Measurements from ENCODE around the gene TBX21. TPM values are rescaled to one million over a fixed set of nuclear protein-coding genes. Genes with fewer than 3 reads are reported as not detected.

TBX21 gene
- total RNA-seq, 1 experiment from 2014 or later: not detected

DNA sequence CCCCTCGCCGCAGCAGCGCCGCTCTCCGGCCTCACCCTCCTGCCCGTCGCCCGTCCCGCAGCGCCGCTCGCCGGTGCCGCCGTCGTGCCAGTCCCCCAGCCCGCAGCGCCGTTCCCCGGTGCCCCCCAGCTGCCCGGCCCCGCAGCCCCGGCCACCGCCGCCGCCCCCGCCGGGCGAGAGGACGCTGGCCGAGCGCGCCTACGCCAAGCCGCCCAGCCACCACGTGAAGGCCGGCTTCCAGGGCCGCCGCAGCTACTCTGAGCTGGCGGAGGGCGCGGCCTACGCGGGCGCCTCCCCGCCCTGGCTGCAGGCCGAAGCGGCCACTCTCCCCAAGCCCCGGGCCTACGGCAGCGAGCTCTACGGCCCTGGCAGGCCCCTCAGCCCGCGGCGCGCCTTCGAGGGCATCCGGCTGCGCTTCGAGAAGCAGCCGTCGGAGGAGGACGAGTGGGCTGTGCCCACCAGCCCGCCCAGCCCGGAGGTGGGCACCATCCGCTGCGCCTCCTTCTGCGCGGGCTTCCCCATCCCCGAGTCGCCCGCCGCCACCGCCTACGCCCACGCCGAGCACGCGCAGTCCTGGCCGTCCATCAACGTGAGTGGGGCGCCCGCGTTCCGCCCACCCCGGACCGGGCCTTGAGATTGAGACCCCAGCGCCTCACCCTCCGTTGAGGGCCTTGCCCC lies 24.0 kb upstream of the TBX21 start:
- H3K27me3 ChIP-seq (ENCODE audit: low read length): peaks cover 10% of the 10 kb centered on the region; the same call in 1 of the 2 replicates
- no peaks in the 10 kb centered on the region for H3K9me2 ChIP-seq (replicated peaks; ENCODE audit: low read length)
- no peaks in the 10 kb centered on the region for H3K79me2 ChIP-seq (ENCODE audit: low read length)
- ChIA-PET CTCF (interaction anchor here (0.5 kb wide), 1 partner anchor 11 kb away, joined by 3 read pairs; no protein-coding TSS in a partner anchor), POLR2A (ENCODE audit: unreplicated experiment) (no interaction called here)
- intact Hi-C loops (cut with micrococcal nuclease): no loop called here
- no peak overlapping the region for H3K4me3 ChIP-seq (ENCODE audit: low read length)
- no peak overlapping the region for H3K27ac ChIP-seq (ENCODE audit: low read length)
- peak; percentile 72 for ATAC-seq
- H3K9me3 ChIP-seq (ENCODE audit: low read length): no peaks in the 10 kb centered on the region
- no peaks in the 10 kb centered on the region for H4K20me1 ChIP-seq (ENCODE audit: low read length)
- H2AFZ ChIP-seq (ENCODE audit: low read length): no peak overlapping the region
- H3K4me2 ChIP-seq (ENCODE audit: low read length): peak overlapping the region; percentile 18; the same call in 1 of the 2 replicates
- no peak overlapping the region for H3K9ac ChIP-seq (ENCODE audit: low read length)
- no peaks in the 10 kb centered on the region for H3F3A ChIP-seq (ENCODE audit: low read length, unreplicated experiment)
- no peaks in the 10 kb centered on the region for H3K36me3 ChIP-seq (ENCODE audit: low read depth, low read length)
- no peaks in the 10 kb centered on the region for H3K4me1 ChIP-seq (ENCODE audit: insufficient read depth, low read length)
- BruUV-seq (replicated peaks): no TSS peak
- TF ChIP-seq EZH2 (IDR thresholded peaks at IDR 0.05; ENCODE audit: low read length, unreplicated experiment): no peak
- TF ChIP-seq, protein P1, sequence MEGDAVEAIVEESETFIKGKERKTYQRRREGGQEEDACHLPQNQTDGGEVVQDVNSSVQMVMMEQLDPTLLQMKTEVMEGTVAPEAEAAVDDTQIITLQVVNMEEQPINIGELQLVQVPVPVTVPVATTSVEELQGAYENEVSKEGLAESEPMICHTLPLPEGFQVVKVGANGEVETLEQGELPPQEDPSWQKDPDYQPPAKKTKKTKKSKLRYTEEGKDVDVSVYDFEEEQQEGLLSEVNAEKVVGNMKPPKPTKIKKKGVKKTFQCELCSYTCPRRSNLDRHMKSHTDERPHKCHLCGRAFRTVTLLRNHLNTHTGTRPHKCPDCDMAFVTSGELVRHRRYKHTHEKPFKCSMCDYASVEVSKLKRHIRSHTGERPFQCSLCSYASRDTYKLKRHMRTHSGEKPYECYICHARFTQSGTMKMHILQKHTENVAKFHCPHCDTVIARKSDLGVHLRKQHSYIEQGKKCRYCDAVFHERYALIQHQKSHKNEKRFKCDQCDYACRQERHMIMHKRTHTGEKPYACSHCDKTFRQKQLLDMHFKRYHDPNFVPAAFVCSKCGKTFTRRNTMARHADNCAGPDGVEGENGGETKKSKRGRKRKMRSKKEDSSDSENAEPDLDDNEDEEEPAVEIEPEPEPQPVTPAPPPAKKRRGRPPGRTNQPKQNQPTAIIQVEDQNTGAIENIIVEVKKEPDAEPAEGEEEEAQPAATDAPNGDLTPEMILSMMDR (conservative IDR thresholded peaks at IDR 0.05; ENCODE audit: low read depth, low read length): no peak
- TF ChIP-seq EZH2phosphoT487 (IDR thresholded peaks at IDR 0.05; ENCODE audit: borderline replicate concordance, low read length): no peak
- peak; percentile 53 for DNase-seq

DNA sequence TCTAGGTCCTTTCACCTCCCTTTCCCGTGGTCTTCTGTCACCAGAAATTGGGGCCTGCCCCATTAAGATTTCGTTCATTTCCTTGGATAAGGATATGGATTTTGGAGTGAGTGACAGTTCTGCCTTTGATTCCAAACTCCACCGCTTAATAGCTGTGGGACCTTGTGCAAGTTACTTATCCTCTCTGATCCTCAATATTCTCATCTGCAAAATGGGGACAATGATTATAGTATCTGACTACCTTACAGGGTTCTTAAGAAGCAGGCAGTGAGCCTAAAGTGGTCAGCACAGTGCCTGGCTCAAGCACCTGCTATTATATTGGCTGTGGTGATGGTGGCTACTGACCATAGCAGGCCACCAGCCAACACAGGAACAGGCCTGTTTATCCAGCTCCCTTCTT lies 23.4 kb upstream of the TBX21 start:
- no peaks in the 10 kb centered on the region for H4K20me1 ChIP-seq (ENCODE audit: low read length)
- no peaks in the 10 kb centered on the region for H3K79me2 ChIP-seq (ENCODE audit: low read length)
- H3K9me3 ChIP-seq (ENCODE audit: low read length): no peaks in the 10 kb centered on the region
- H3K9me2 ChIP-seq (replicated peaks; ENCODE audit: low read length): no peaks in the 10 kb centered on the region
- no peak overlapping the region for H2AFZ ChIP-seq (ENCODE audit: low read length)
- no peak overlapping the region for H3K4me2 ChIP-seq (ENCODE audit: low read length)
- ChIA-PET POLR2A (ENCODE audit: unreplicated experiment) (no interaction called here), CTCF (no interaction called here)
- H3K4me1 ChIP-seq (ENCODE audit: insufficient read depth, low read length): no peaks in the 10 kb centered on the region
- no TSS peak for BruUV-seq (replicated peaks)
- no peak overlapping the region for H3K27ac ChIP-seq (ENCODE audit: low read length)
- no peak for TF ChIP-seq EZH2phosphoT487 (IDR thresholded peaks at IDR 0.05; ENCODE audit: borderline replicate concordance, low read length)
- TF ChIP-seq, protein P1 (conservative IDR thresholded peaks at IDR 0.05; ENCODE audit: low read depth, low read length): no peak
- TF ChIP-seq EZH2 (IDR thresholded peaks at IDR 0.05; ENCODE audit: low read length, unreplicated experiment): no peak
- peaks cover 10% of the 10 kb centered on the region; the same call in 1 of the 2 replicates for H3K27me3 ChIP-seq (ENCODE audit: low read length)
- no peak overlapping the region for H3K4me3 ChIP-seq (ENCODE audit: low read length)
- ATAC-seq (no peak), DNase-seq (no peak)
- H3K36me3 ChIP-seq (ENCODE audit: low read depth, low read length): no peaks in the 10 kb centered on the region
- intact Hi-C loops (cut with micrococcal nuclease): no loop called here
- no peak overlapping the region for H3K9ac ChIP-seq (ENCODE audit: low read length)
- no peaks in the 10 kb centered on the region for H3F3A ChIP-seq (ENCODE audit: low read length, unreplicated experiment)

DNA sequence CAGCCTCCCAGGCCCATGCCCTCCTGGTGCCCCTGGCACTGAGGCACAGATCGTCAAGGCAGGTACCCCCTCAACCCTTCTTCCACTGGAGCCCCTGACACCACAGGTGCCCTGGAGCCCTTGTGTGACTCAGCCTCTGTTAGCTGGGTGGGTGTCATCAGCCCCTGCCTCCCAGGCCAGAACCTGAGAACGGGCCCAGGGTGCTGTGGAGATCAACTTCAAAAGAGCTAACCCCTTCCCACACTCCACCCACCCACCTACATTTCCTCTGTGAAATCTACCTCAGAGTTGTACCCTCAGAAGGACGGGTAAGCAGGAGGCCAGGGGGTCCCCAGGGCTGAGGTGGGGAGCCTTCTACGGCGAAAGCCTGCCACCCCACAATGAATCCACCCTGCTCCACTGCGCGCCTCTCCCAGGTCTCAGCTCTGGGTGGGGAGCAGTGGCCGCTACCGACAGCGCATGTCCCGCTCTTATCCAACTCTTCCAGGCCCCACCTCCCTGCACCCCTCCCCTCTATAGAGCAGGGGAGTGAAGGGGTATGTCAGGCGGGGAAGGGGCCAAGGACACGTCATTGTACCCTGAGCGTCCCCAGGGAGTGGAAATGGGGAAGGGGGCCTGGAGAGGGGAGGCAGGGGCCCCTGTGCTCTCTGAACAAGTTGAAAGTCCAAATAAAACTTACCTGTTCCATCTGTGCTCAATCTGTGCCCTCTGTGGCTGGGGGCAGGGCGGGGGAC lies 21.5 kb upstream of the TBX21 start:
- Histone ChIP-seq H3K9ac (ENCODE audit: low read length) (no peak overlapping the region), H4K20me1 (ENCODE audit: low read length) (no peaks in the 10 kb centered on the region), H2AFZ (ENCODE audit: low read length) (no peak overlapping the region), H3K36me3 (ENCODE audit: low read depth, low read length) (no peaks in the 10 kb centered on the region), H3K9me3 (ENCODE audit: low read length) (no peaks in the 10 kb centered on the region), H3F3A (ENCODE audit: low read length, unreplicated experiment) (no peaks in the 10 kb centered on the region), H3K27me3 (ENCODE audit: low read length) (peaks cover 10% of the 10 kb centered on the region; the same call in 1 of the 2 replicates), H3K79me2 (ENCODE audit: low read length) (no peaks in the 10 kb centered on the region), H3K4me3 (ENCODE audit: low read length) (no peak overlapping the region), H3K4me2 (ENCODE audit: low read length) (no peak overlapping the region), H3K9me2 (replicated peaks; ENCODE audit: low read length) (no peaks in the 10 kb centered on the region), H3K4me1 (ENCODE audit: insufficient read depth, low read length) (no peaks in the 10 kb centered on the region), H3K27ac (ENCODE audit: low read length) (no peak overlapping the region)
- ATAC-seq (no peak), DNase-seq (no peak)
- TF ChIP-seq, protein P1 (conservative IDR thresholded peaks at IDR 0.05; ENCODE audit: low read depth, low read length): no peak
- TF ChIP-seq EZH2 (IDR thresholded peaks at IDR 0.05; ENCODE audit: low read length, unreplicated experiment) (no peak), EZH2phosphoT487 (IDR thresholded peaks at IDR 0.05; ENCODE audit: borderline replicate concordance, low read length) (no peak)
- CTCF ChIA-PET: no interaction called here
- intact Hi-C loops (cut with micrococcal nuclease): no loop called here
- POLR2A ChIA-PET (ENCODE audit: unreplicated experiment): no interaction called here
- BruUV-seq (replicated peaks): no TSS peak
